H1 (cell line): Measurements from ENCODE around the gene MYL2. TPM values are rescaled to one million over a fixed set of nuclear protein-coding genes. Genes with fewer than 3 reads are reported as not detected.

ENCODE experiments used
- CTCF ChIA-PET: fragments of 300-600 bp; sonication (Branson Sonifier 250); formaldehyde crosslinking; loops from one replicate; lab custom pipeline; 2021; ENCODE audit not compliant: partially characterized antibody; lab: Charles Lee
- POLR2A ChIA-PET: fragments of 300-600 bp; sonication (Branson Sonifier 250); formaldehyde crosslinking; loops from one replicate; lab custom pipeline; 2021; ENCODE audit warnings: inconsistent platforms; ENCODE audit not compliant: partially characterized antibody; lab: Charles Lee
- DNase-seq, 2 experiments: peaks; one replicate each; pipeline versions ENCODE4 v3.0.0 to v3.0.0-alpha.2; 2010 to 2022; ENCODE audit warnings: low spot score in 2 of 2, low read depth in 1 of 2, mixed read lengths in 1 of 2
- FAIRE-seq: peaks from 2 replicates; lab custom pipeline; 2011; peaks lifted over from hg19 to GRCh38; lab: Jason Lieb, UNC
- H2AFZ ChIP-seq: 2 replicates; pipeline ENCODE4 v1.8.1; 2012; ENCODE audit warnings: low read length, inconsistent platforms
- H2AK5ac ChIP-seq: 2 replicates; pipeline ENCODE4 v1.6.1; 2013; ENCODE audit warnings: low read depth, low read length
- H2BK120ac ChIP-seq: replicated peaks from 2 replicates; pipeline ENCODE3; 2013; ENCODE audit warnings: low read depth, low read length, inconsistent platforms
- H2BK12ac ChIP-seq: 2 replicates; pipeline ENCODE4 v1.6.1; 2013; ENCODE audit warnings: low read depth, low read length
- H2BK15ac ChIP-seq: 2 replicates; pipeline ENCODE4 v1.6.1; 2013; ENCODE audit warnings: low read length
- H2BK20ac ChIP-seq: 2 replicates; pipeline ENCODE4 v1.6.1; 2013; ENCODE audit warnings: low read length
- H2BK5ac ChIP-seq: 2 replicates; pipeline ENCODE4 v1.6.1; 2013; ENCODE audit warnings: low read depth, low read length
- H3K14ac ChIP-seq: 2 replicates; pipeline ENCODE4 v1.6.1; 2013; ENCODE audit warnings: inconsistent platforms; ENCODE audit not compliant: insufficient read length
- H3K18ac ChIP-seq: 2 replicates; pipeline ENCODE4 v1.6.1; 2013; ENCODE audit warnings: low read length; ENCODE audit errors: extremely low read depth
- H3K23ac ChIP-seq: 2 replicates; pipeline ENCODE4 v1.6.1; 2013; ENCODE audit warnings: inconsistent platforms; ENCODE audit not compliant: insufficient read length
- H3K23me2 ChIP-seq: 2 replicates; pipeline ENCODE4 v1.6.1; 2013; ENCODE audit warnings: low read depth, low read length
- H3K27ac ChIP-seq: 2 replicates; pipeline ENCODE4 v1.6.1; 2011; ENCODE audit warnings: low read depth, low read length, inconsistent platforms
- H3K27me3 ChIP-seq, 4 experiments: replicated peaks in 1 of 4; 1 replicate in 1 of 4; 2 replicates in 3 of 4; pipeline versions ENCODE4 v1.6.1 to v1.8.1; 2011 to 2013; ENCODE audit warnings: low read length in 3 of 4, mild to moderate bottlenecking in 3 of 4, inconsistent platforms in 2 of 4, mixed read lengths in 2 of 4, moderate library complexity in 1 of 4; ENCODE audit not compliant: control insufficient read depth in 3 of 4, insufficient read depth in 3 of 4; ENCODE audit errors: extremely low read depth in 1 of 4
- H3K36me3 ChIP-seq, 4 experiments: 2 replicates each; pipeline versions ENCODE4 v1.6.1 to v1.8.1; 2011 to 2013; ENCODE audit warnings: mild to moderate bottlenecking in 4 of 4, low read length in 3 of 4, moderate library complexity in 2 of 4, control low read depth in 1 of 4, inconsistent platforms in 1 of 4; ENCODE audit not compliant: insufficient read depth in 4 of 4, control insufficient read depth in 2 of 4
- H3K4ac ChIP-seq: replicated peaks from 2 replicates; pipeline ENCODE3; 2013; ENCODE audit warnings: low read length, low read depth, mixed read lengths, inconsistent platforms; ENCODE audit not compliant: insufficient read length
- H3K4me1 ChIP-seq, 4 experiments: replicated peaks in 1 of 4; 1 replicate in 1 of 4; 2 replicates in 3 of 4; pipeline versions ENCODE4 v1.6.1 to v1.8.1; 2011 to 2013; ENCODE audit warnings: low read length in 3 of 4, inconsistent platforms in 2 of 4, mixed read lengths in 1 of 4; ENCODE audit not compliant: insufficient read depth in 4 of 4, control insufficient read depth in 3 of 4
- H3K4me2 ChIP-seq, 2 experiments: 2 replicates each; pipeline versions ENCODE4 v1.6.1 to v1.8.1; 2011 to 2013; ENCODE audit warnings: low read depth in 2 of 2, low read length in 2 of 2, control low read depth in 1 of 2, inconsistent platforms in 1 of 2, mild to moderate bottlenecking in 1 of 2; ENCODE audit not compliant: insufficient read depth in 1 of 2
- H3K4me3 ChIP-seq, 4 experiments: fragments of 200-600, 300-600 bp in 1 of 4; sonication (generic), shearing (Covaris generic), sonication (Bioruptor Twin) in 1 of 4; 2 replicates each; pipeline versions ENCODE4 v1.5.1 to v1.8.1; 2011 to 2016; ENCODE audit warnings: low read length in 4 of 4, low read depth in 3 of 4, control low read depth in 2 of 4, inconsistent platforms in 2 of 4, mild to moderate bottlenecking in 2 of 4, mixed read lengths in 1 of 4, moderate library complexity in 1 of 4; ENCODE audit not compliant: insufficient read depth in 2 of 4; ENCODE audit errors: extremely low read depth in 1 of 4
- H3K56ac ChIP-seq: replicated peaks from 2 replicates; pipeline ENCODE3; 2013; ENCODE audit warnings: low read depth, mild to moderate bottlenecking, mixed read lengths, low read length, inconsistent platforms; ENCODE audit not compliant: insufficient read length
- H3K79me1 ChIP-seq: 2 replicates; pipeline ENCODE4 v1.6.1; 2013; ENCODE audit warnings: low read depth, low read length, control low read depth
- H3K79me2 ChIP-seq, 2 experiments: 2 replicates each; pipeline versions ENCODE4 v1.6.1 to v1.8.1; 2012 to 2013; ENCODE audit warnings: low read length in 2 of 2, mild to moderate bottlenecking in 2 of 2, inconsistent platforms in 1 of 2; ENCODE audit not compliant: insufficient read depth in 2 of 2, control insufficient read depth in 1 of 2
- H3K9ac ChIP-seq, 4 experiments: replicated peaks in 1 of 4; 1 replicate in 1 of 4; 2 replicates in 3 of 4; pipeline versions ENCODE4 v1.6.1 to v1.8.1; 2011 to 2013; ENCODE audit warnings: low read depth in 3 of 4, low read length in 3 of 4, control low read depth in 2 of 4, mild to moderate bottlenecking in 2 of 4, moderate library complexity in 2 of 4, inconsistent platforms in 1 of 4; ENCODE audit errors: extremely low read depth in 1 of 4
- H3K9me3 ChIP-seq, 2 experiments: 2 replicates each; pipeline versions ENCODE4 v1.6.1 to v1.8.1; 2012 to 2013; ENCODE audit warnings: mild to moderate bottlenecking in 2 of 2, moderate library complexity in 2 of 2, control low read depth in 1 of 2, inconsistent platforms in 1 of 2, low read depth in 1 of 2, low read length in 1 of 2, mixed read lengths in 1 of 2; ENCODE audit not compliant: insufficient read depth in 2 of 2
- H4K20me1 ChIP-seq, 2 experiments: replicated peaks in 1 of 2; 2 replicates each; pipeline versions ENCODE3 to v1.8.1; 2011 to 2013; ENCODE audit warnings: inconsistent platforms in 2 of 2, low read length in 2 of 2, mild to moderate bottlenecking in 1 of 2; ENCODE audit not compliant: insufficient read depth in 2 of 2, control insufficient read depth in 1 of 2
- H4K5ac ChIP-seq: 2 replicates; pipeline ENCODE4 v1.6.1; 2013; ENCODE audit warnings: low read length, low read depth, mixed read lengths, inconsistent platforms; ENCODE audit not compliant: insufficient read length
- H4K8ac ChIP-seq: 2 replicates; pipeline ENCODE4 v1.8.0; 2013; ENCODE audit warnings: mild to moderate bottlenecking, moderate library complexity, low read length, inconsistent platforms; ENCODE audit not compliant: insufficient read depth; ENCODE audit errors: extremely low read depth
- H4K91ac ChIP-seq: replicated peaks from 2 replicates; pipeline ENCODE3; 2013; ENCODE audit warnings: low read length, mixed read lengths, inconsistent platforms; ENCODE audit not compliant: insufficient read length
- ATF2 ChIP-seq: IDR thresholded peaks from 2 replicates; pipeline ENCODE4 v1.6.1; 2012; ENCODE audit warnings: low read length, inconsistent platforms
- POLR2AphosphoS5 ChIP-seq: IDR thresholded peaks from 2 replicates; pipeline ENCODE4 v1.6.1; 2011; ENCODE audit warnings: low read depth, low read length
- RFX5 ChIP-seq: IDR thresholded peaks from 2 replicates; pipeline ENCODE4 v1.6.1; 2011; ENCODE audit warnings: low read depth, low read length, improper control_type of control experiment, borderline replicate concordance
- WGBS, 2 experiments: shearing (Covaris generic) in 1 of 2; methylation state at CpG; one replicate each; pipeline versions ENCODE4 v1.1.6 to v1.1.7; 2013 to 2015; ENCODE audit warnings: low lambda C conversion rate in 2 of 2, mixed read lengths in 2 of 2, inconsistent platforms in 1 of 2, low coverage in 1 of 2, missing lambda C conversion rate in 1 of 2; ENCODE audit not compliant: insufficient replicate concordance in 2 of 2, insufficient coverage in 1 of 2, insufficient read length in 1 of 2; ENCODE audit errors: extremely low coverage in 1 of 2, missing lambda C conversion rate in 1 of 2; 5-methylcytosine and 5-hydroxymethylcytosine counted together
- polyA plus RNA-seq, 7 experiments: library from polyadenylated mRNA; depleted of rRNA in 3 of 7; stranded (reverse) in 5 of 7; unstranded in 2 of 7; fragments of >200 nt in 5 of 7; fragments of 200-250 nt in 2 of 7; gene quantifications; 1 replicate in 5 of 7; 2 replicates in 1 of 7; 4 replicates in 1 of 7; pipeline versions ENCODE4 v1.2.1 to v1.2.3, GENCODE V29; 2011 to 2013; ENCODE audit warnings: missing spikeins in 2 of 7, mixed read lengths in 2 of 7
- total RNA-seq: library from RNA; stranded (reverse); fragmentation: NEBNext Ultra II Directional; extraction: Animal tissue kit (Norgen Biotek cat#: 25700); gene quantifications from 2 replicates; pipeline ENCODE4 v1.2.1, GENCODE V29; 2021

MYL2 gene
- total and polyA plus RNA-seq, 2 of the 8 experiments (the other 6 are each of a cell fraction or from before 2014, with no cell fraction given), result not detected

- Histone ChIP-seq H3K9ac (no peak overlapping the region), H2BK5ac (no peak overlapping the region), H4K91ac (no peak overlapping the region), H3K79me2 (no peaks in the 10 kb centered on the region), H3K4me3 (no peak overlapping the region), H3K9me3 (peaks cover 2 to 3% of the 10 kb centered on the region in 2 experiments; a peak in 2 of 4 replicates), H3K23ac (no peak overlapping the region), H3K18ac (no peak overlapping the region), H2AK5ac (no peak overlapping the region), H3K79me1 (no peaks in the 10 kb centered on the region), H3K4ac (no peak overlapping the region), H4K8ac (no peak overlapping the region), H2BK120ac (no peak overlapping the region), H2BK15ac (no peak overlapping the region), H3K14ac (no peak overlapping the region), H3K27me3 (peaks cover 0 to 1% (median 0%) of the 10 kb centered on the region in 4 experiments; a peak in 1 of 7 replicates), H3K36me3 (no peaks in the 10 kb centered on the region), H4K20me1 (no peaks in the 10 kb centered on the region), H4K5ac (no peak overlapping the region), H3K27ac (no peak overlapping the region), H2BK20ac (no peak overlapping the region), H3K23me2 (no peaks in the 10 kb centered on the region), H2BK12ac (no peak overlapping the region), H3K4me1 (no peaks in the 10 kb centered on the region), H3K56ac (no peak overlapping the region), H2AFZ (no peak overlapping the region), H3K4me2 (no peak overlapping the region)
- 97% methylated on average over 2 of the region's 2 CpGs; no CpG with 5 or more reads in 1 of the 2 experiments for WGBS, 2 experiments
- POLR2A ChIA-PET, result no interaction called here
- CTCF ChIA-PET, result interaction anchor here (1.1 to 3.7 kb wide), 4 partner anchors 13 to 170 kb away, joined by 3 to 15 read pairs (median 4); no protein-coding TSS in a partner anchor
- DNase-seq (no peak), FAIRE-seq (no peak)
- no peak for TF ChIP-seq RFX5
- TF ChIP-seq ATF2, result no peak
- TF ChIP-seq POLR2AphosphoS5, result no peak
Measured at GRCh38 chr12:110874351-110874750, 46.0 kb downstream of the MYL2 start.
